Left lung (tissue), 10 donors: ENCODE measurements around the gene TOPAZ1. TPM values are rescaled to one million over a fixed set of nuclear protein-coding genes. Genes with fewer than 3 reads are reported as not detected.

Experiments
- ATAC-seq: fragments of 200-7000 bp; cut with Tn5 transposase; one replicate; pipeline ENCODE4 v1.9.1; 2020; ENCODE audit warnings: moderate library complexity
- DNase-seq, 4 donors: peaks; one replicate each; pipeline ENCODE4 v3.0.0-alpha.2; 2013 to 2020
- H3K27ac ChIP-seq, 2 donors: fragments of 200-600 bp; sonication (generic) in 1 of 2; one replicate each; pipeline versions ENCODE4 v1.5.0 to v1.8.0; 2020 to 2021
- H3K27me3 ChIP-seq, 2 donors: fragments of 200-600 bp; sonication (generic) in 1 of 2; one replicate each; pipeline versions ENCODE4 v1.5.0 to v1.8.0; 2020 to 2021
- H3K36me3 ChIP-seq, 2 donors: fragments of 200-600 bp; sonication (generic) in 1 of 2; one replicate each; pipeline versions ENCODE4 v1.5.0 to v1.8.0; 2020 to 2021
- H3K4me1 ChIP-seq, 2 donors: fragments of 200-600 bp; one replicate each; pipeline ENCODE4 v1.8.0; 2021
- H3K4me3 ChIP-seq, 2 donors: fragments of 200-600 bp; sonication (generic) in 1 of 2; one replicate each; pipeline versions ENCODE4 v1.5.0 to v1.8.0; 2020 to 2021; ENCODE audit warnings: mild to moderate bottlenecking in 1 of 2
- H3K9me3 ChIP-seq, 2 donors: fragments of 200-600 bp; sonication (generic) in 1 of 2; one replicate each; pipeline versions ENCODE4 v1.5.0 to v1.8.0; 2020 to 2021
- CTCF ChIP-seq, 2 donors: fragments of 200-600 bp; sonication (generic) in 1 of 2; IDR thresholded peaks; one replicate each; pipeline versions ENCODE4 v1.5.0 to v1.8.0; 2021; ENCODE audit warnings: antibody characterized with exemption in 2 of 2
- intact Hi-C, 2 donors: fragments of 100-400 bp; cut with DNase I; formaldehyde crosslinking; loops; one replicate each; pipeline versions ENCODE4 v1.11.2 to v1.14.2; 2022
- polyA plus RNA-seq, 6 donors: library from polyadenylated mRNA; unstranded; fragments of 120-200 nt; gene quantifications; one replicate each; pipeline ENCODE4 v1.2.1, GENCODE V29; 2013; ENCODE audit not compliant: insufficient read length in 6 of 6
- total RNA-seq, 2 donors: library from RNA; stranded (reverse); fragmentation: NEBNext Ultra II Directional; extraction: Animal tissue kit (Norgen Biotek cat#: 25700); gene quantifications; one replicate each; pipeline ENCODE4 v1.2.1, GENCODE V29; 2021
- donor health status: DM: no; HTN: yes; CAD: no.
- donor health status: DM: no; HTN: no; CAD: no.

Gene TOPAZ1
- total and polyA plus RNA-seq, 8 donors: not detected

- intact Hi-C loops: no loop called here
- no peaks in the 10 kb centered on the region for H3K27me3 ChIP-seq
- TF ChIP-seq CTCF (IDR thresholded peaks at IDR 0.05): no peak
- H3K9me3 ChIP-seq: no peaks in the 10 kb centered on the region
- no peaks in the 10 kb centered on the region for H3K4me1 ChIP-seq
- H3K4me3 ChIP-seq: no peak overlapping the region
- no peak for DNase-seq
- peak; percentile 60 for ATAC-seq
- H3K27ac ChIP-seq: no peak overlapping the region
- H3K36me3 ChIP-seq: no peaks in the 10 kb centered on the region
Observed at GRCh38 chr3:44321335-44321734, 79.6 kb downstream of the TOPAZ1 start.

- Histone ChIP-seq H3K4me3 (no peak overlapping the region), H3K27me3 (no peaks in the 10 kb centered on the region), H3K4me1 (no peaks in the 10 kb centered on the region), H3K9me3 (no peaks in the 10 kb centered on the region), H3K36me3 (no peaks in the 10 kb centered on the region), H3K27ac (no peak overlapping the region)
- DNase-seq (peak in 3 of 4 donors; percentile 53 to 76 (median 58)), ATAC-seq (peak; percentile 90)
- TF ChIP-seq CTCF (IDR thresholded peaks at IDR 0.05): peak; percentile 69
- intact Hi-C loops: no loop called here
Observed at GRCh38 chr3:44323341-44323955, 81.8 kb downstream of the TOPAZ1 start.

DNA sequence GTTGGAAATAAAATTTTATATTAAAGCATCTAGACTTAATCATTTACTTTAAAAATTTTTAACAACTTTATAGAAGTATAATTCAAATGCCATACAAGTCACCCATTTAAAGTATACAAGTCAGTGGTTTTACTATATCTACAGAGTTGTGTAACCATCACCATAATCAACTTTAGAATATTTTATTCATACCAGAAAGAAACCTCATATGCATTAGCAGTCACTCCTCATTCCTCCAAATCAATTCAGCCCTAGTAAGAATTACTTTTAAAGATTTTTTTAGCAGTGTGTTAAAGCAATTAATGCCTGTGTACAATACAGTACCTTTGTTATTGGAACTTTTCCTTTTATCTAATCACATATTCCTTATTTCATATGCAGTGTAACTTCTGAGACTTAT is 82.9 kb downstream of the TOPAZ1 start:
- no peaks in the 10 kb centered on the region for H3K36me3 ChIP-seq
- no peaks in the 10 kb centered on the region for H3K4me1 ChIP-seq
- no peak for DNase-seq
- H3K4me3 ChIP-seq: no peak overlapping the region
- intact Hi-C loops: no loop called here
- no peak for TF ChIP-seq CTCF (IDR thresholded peaks at IDR 0.05)
- H3K27ac ChIP-seq: no peak overlapping the region
- no peak for ATAC-seq
- no peaks in the 10 kb centered on the region for H3K9me3 ChIP-seq
- no peaks in the 10 kb centered on the region for H3K27me3 ChIP-seq

- intact Hi-C loops: no loop called here
- H3K36me3 ChIP-seq: no peaks in the 10 kb centered on the region
- H3K9me3 ChIP-seq: no peaks in the 10 kb centered on the region
Observed at GRCh38 chr3:44326019-44326418, 84.3 kb downstream of the TOPAZ1 start.

GRCh38 chr3:44326515-44326914 is 84.8 kb downstream of the TOPAZ1 start:
- Histone ChIP-seq H3K4me3 (no peak overlapping the region), H3K36me3 (no peaks in the 10 kb centered on the region), H3K4me1 (no peaks in the 10 kb centered on the region), H3K27ac (no peak overlapping the region), H3K27me3 (no peaks in the 10 kb centered on the region), H3K9me3 (no peaks in the 10 kb centered on the region)
- no peak for TF ChIP-seq CTCF (IDR thresholded peaks at IDR 0.05)
- no peak for DNase-seq
- intact Hi-C loops: no loop called here
- ATAC-seq: no peak

More at GRCh38 chr3:44326019-44326418, 84.3 kb downstream of the TOPAZ1 start:
- Histone ChIP-seq H3K27ac (no peak overlapping the region), H3K27me3 (no peaks in the 10 kb centered on the region), H3K4me1 (no peaks in the 10 kb centered on the region), H3K4me3 (no peak overlapping the region)
- TF ChIP-seq CTCF (IDR thresholded peaks at IDR 0.05): no peak
- ATAC-seq (no peak), DNase-seq (no peak)
